A549 (cell line): ENCODE results near the gene MTHFD2. TPM values are rescaled to one million over a fixed set of nuclear protein-coding genes. Genes with fewer than 3 reads are reported as not detected.
A peak's percentile ranks its signal among the peaks of the same experiment; 100 is the strongest.

Experiments
- ATAC-seq, 2 experiments: fragments of 200-7000 bp in 1 of 2; fragments of >200 bp in 1 of 2; cut with Nextera tagmentation in 1 of 2; cut with Tn5 transposase in 1 of 2; 3 replicates each; pipeline versions ENCODE4 v1.8.0 to v1.9.1; 2018 to 2020; ENCODE audit warnings: mild to moderate bottlenecking in 1 of 2, moderate library complexity in 1 of 2
- CTCF ChIA-PET: fragments of 300-600 bp; sonication (Branson Sonifier 250); formaldehyde crosslinking; extraction: SDS; loops from one replicate; lab custom pipeline; 2021; ENCODE audit warnings: antibody characterized with exemption, inconsistent platforms; lab: Yijun Ruan, JAX
- POLR2A ChIA-PET: fragments of 350-600 bp; formaldehyde crosslinking; extraction: SDS; loops from one replicate; lab custom pipeline; 2021; ENCODE audit warnings: antibody characterized with exemption, inconsistent platforms; lab: Yijun Ruan, JAX
- DNase-seq, 2 experiments: peaks; one replicate each; pipeline versions ENCODE4 v3.0.0 to v3.0.0-alpha.2; 2011 to 2016; ENCODE audit warnings: low read depth in 1 of 2, low spot score in 1 of 2
- FAIRE-seq: peaks from 2 replicates; lab custom pipeline; 2011; peaks lifted over from hg19 to GRCh38; lab: Jason Lieb, UNC
- H3K27ac ChIP-seq, 2 experiments: fragments of >200 bp; sonication (Bioruptor Twin); formaldehyde crosslinking; 3 replicates each; pipeline ENCODE4 v1.5.1; 2016 to 2017
- H3K4me1 ChIP-seq: fragments of >200 bp; sonication (Bioruptor Twin); formaldehyde crosslinking; 3 replicates; pipeline ENCODE4 v1.6.1; 2016
- H3K4me2 ChIP-seq: fragments of >200 bp; sonication (Bioruptor Twin); formaldehyde crosslinking; 3 replicates; pipeline ENCODE4 v1.6.1; 2016
- H3K4me3 ChIP-seq: fragments of >200 bp; sonication (Bioruptor Twin); formaldehyde crosslinking; 3 replicates; pipeline ENCODE4 v1.5.1; 2016
- H3K9me3 ChIP-seq: fragments of >200 bp; sonication (Bioruptor Twin); formaldehyde crosslinking; 3 replicates; pipeline ENCODE4 v1.6.1; 2016
- CBX8 ChIP-seq: fragments of 200-600 bp; sonication (generic); IDR thresholded peaks from 2 replicates; pipeline ENCODE4 v1.6.1; 2016
- EP300 ChIP-seq, 2 experiments: fragments of >200 bp; sonication (Bioruptor Twin); formaldehyde crosslinking; IDR thresholded peaks; 2 replicates in 1 of 2; 3 replicates in 1 of 2; pipeline ENCODE4 v1.6.1; 2016 to 2017
- FOSB ChIP-seq: fragments of 250-450 bp; sonication (Bioruptor Pico); IDR thresholded peaks from 2 replicates; pipeline ENCODE4 v1.5.0; 2020; ENCODE audit warnings: mild to moderate bottlenecking, moderate library complexity
- FOSL2 ChIP-seq, 2 experiments: fragments of 450-650 bp in 1 of 2; fragments of >200 bp in 1 of 2; sonication (Bioruptor Twin) in 1 of 2; formaldehyde crosslinking; IDR thresholded peaks; 2 replicates each; pipeline versions ENCODE4 v1.5.0 to v1.6.1; 2016 to 2020; ENCODE audit warnings: mild to moderate bottlenecking in 1 of 2, moderate library complexity in 1 of 2
- GATA3 ChIP-seq: IDR thresholded peaks from 2 replicates; pipeline ENCODE4 v1.6.1; 2012; ENCODE audit warnings: borderline replicate concordance
- HOXA7 ChIP-seq: fragments of 250-450 bp; sonication (Bioruptor Pico); IDR thresholded peaks from 2 replicates; pipeline ENCODE4 v1.5.0; 2020; ENCODE audit warnings: mild to moderate bottlenecking, moderate library complexity
- HOXB5 ChIP-seq: fragments of 250-450 bp; sonication (Bioruptor Pico); IDR thresholded peaks from 2 replicates; pipeline ENCODE4 v1.5.0; 2020; ENCODE audit warnings: mild to moderate bottlenecking, moderate library complexity
- JUN ChIP-seq, 2 experiments: fragments of >200 bp; sonication (Bioruptor Twin); formaldehyde crosslinking; IDR thresholded peaks; 2 replicates in 1 of 2; 3 replicates in 1 of 2; pipeline ENCODE4 v1.6.1; 2016 to 2017
- JUNB ChIP-seq: fragments of >200 bp; sonication (Bioruptor Twin); formaldehyde crosslinking; IDR thresholded peaks from 2 replicates; pipeline ENCODE4 v1.6.1; 2016
- KDM5A ChIP-seq: fragments of 200-600 bp; sonication (generic); IDR thresholded peaks from 2 replicates; pipeline ENCODE4 v1.6.1; 2016; ENCODE audit warnings: antibody characterized with exemption, mild to moderate bottlenecking
- MAFK ChIP-seq: fragments of 450-650 bp; IDR thresholded peaks from 2 replicates; pipeline ENCODE4 v1.6.1; 2014; ENCODE audit not compliant: partially characterized antibody
- NFE2L2 ChIP-seq: fragments of 150-350 bp; conservative IDR thresholded peaks from 2 replicates; pipeline ENCODE4 v1.6.1; 2014; ENCODE audit warnings: low read length
- PHF8 ChIP-seq: fragments of 200-600 bp; sonication (generic); IDR thresholded peaks from 2 replicates; pipeline ENCODE4 v1.6.1; 2016; ENCODE audit warnings: low read depth, mild to moderate bottlenecking, antibody characterized with exemption, moderate library complexity, borderline replicate concordance
- POLR2A ChIP-seq: IDR thresholded peaks from 2 replicates; pipeline ENCODE4 v1.6.1; 2012; ENCODE audit warnings: mild to moderate bottlenecking, low read length
- RFX5 ChIP-seq: fragments of 450-650 bp; IDR thresholded peaks from 2 replicates; pipeline ENCODE4 v1.7.1; 2014; ENCODE audit warnings: antibody characterized with exemption, mild to moderate bottlenecking, moderate library complexity
- RNF2 ChIP-seq: fragments of 200-600 bp; sonication (generic); IDR thresholded peaks from 2 replicates; pipeline ENCODE4 v1.6.1; 2016; ENCODE audit warnings: low read depth, mild to moderate bottlenecking, antibody characterized with exemption, moderate library complexity, borderline replicate concordance
- SREBF2 ChIP-seq: fragments of 450-650 bp; IDR thresholded peaks from 2 replicates; pipeline ENCODE4 v1.6.1; 2014; ENCODE audit warnings: mild to moderate bottlenecking, moderate library complexity
- TP53 ChIP-seq: fragments of 250-450 bp; sonication (Bioruptor Pico); IDR thresholded peaks from 2 replicates; pipeline ENCODE4 v1.5.0; 2021; ENCODE audit warnings: mild to moderate bottlenecking, moderate library complexity
- ZNF302 ChIP-seq: fragments of 250-450 bp; sonication (Bioruptor Pico); IDR thresholded peaks from 2 replicates; pipeline ENCODE4 v1.9.0; 2021; ENCODE audit warnings: inconsistent platforms, mild to moderate bottlenecking, moderate library complexity
- WGBS: methylation state at CpG from one replicate; pipeline ENCODE4 v1.1.6; 2017; ENCODE audit errors: missing lambda C conversion rate; 5-methylcytosine and 5-hydroxymethylcytosine counted together
- polyA plus RNA-seq, 4 experiments: library from polyadenylated mRNA; depleted of rRNA in 3 of 4; stranded (reverse); fragments of >200 nt; fragmentation: RNase III in 1 of 4; extraction: RNeasy Plus Mini Kit Qiagen cat#74134 plus additional on column Dnase treatment in 1 of 4; gene quantifications; 2 replicates in 3 of 4; 3 replicates in 1 of 4; pipeline ENCODE4 v1.2.3, GENCODE V29; 2011 to 2017
- TF ChIP-seq, protein P1 (sequence below): IDR thresholded peaks from 2 replicates; pipeline ENCODE4 v1.6.1; 2012
- TF ChIP-seq, protein P2 (sequence below): fragments of >200 bp; sonication (Bioruptor Twin); formaldehyde crosslinking; IDR thresholded peaks from 3 replicates; pipeline ENCODE4 v1.5.1; 2016
- TF ChIP-seq, protein P3 (sequence below): fragments of 250-450 bp; sonication (Bioruptor Pico); IDR thresholded peaks from 2 replicates; pipeline ENCODE4 v1.5.0; 2020; ENCODE audit warnings: low read depth, mild to moderate bottlenecking, moderate library complexity
- TF ChIP-seq, protein P4 (sequence below): fragments of >200 bp; sonication (Bioruptor Twin); formaldehyde crosslinking; IDR thresholded peaks from 3 replicates; pipeline ENCODE4 v1.6.1; 2016

Gene MTHFD2
- polyA plus RNA-seq, 2 of the 4 experiments (the other 2 are of a cell fraction) = 149 to 608 TPM

DNA sequence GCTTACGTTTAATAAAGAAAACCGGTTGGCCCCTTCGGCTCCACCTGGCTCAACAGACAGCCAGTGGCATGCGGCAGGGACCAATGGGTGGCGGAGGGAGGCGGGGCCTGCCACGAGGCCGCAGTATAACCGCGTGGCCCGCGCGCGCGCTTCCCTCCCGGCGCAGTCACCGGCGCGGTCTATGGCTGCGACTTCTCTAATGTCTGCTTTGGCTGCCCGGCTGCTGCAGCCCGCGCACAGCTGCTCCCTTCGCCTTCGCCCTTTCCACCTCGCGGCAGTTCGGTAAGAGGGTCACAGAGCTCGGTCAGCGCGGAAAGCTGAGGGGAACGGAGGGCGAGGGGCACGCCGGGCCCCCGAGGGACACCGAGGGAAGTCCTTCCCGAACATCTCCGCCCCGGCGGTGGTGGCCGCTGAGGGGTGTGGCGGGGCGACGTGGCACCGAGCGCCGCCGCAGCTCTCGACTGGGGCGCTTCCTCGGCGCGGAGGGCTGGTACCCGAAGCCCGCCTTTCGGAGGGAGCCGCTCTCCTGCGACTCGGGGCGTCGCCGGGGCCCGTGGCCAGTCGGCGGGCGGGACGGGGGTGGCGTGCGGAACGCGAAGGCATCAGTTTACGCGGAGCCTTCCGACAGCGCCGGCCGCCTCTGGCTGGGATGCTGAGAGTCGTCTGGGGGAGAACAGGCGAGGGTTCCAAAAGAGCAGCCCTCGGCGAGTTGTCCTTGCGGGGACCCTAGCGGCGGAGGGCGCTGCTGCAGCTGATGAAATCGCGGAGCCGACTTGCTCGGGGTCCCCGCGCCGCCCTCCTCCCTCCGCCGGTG is at the start of gene MTHFD2 (continued):
- TF ChIP-seq GATA3 = 0 out of 2 replicates have a peak, but pooled peaks have one; percentile 29
- TF ChIP-seq CBX8 = no peak
- TF ChIP-seq, protein P1, sequence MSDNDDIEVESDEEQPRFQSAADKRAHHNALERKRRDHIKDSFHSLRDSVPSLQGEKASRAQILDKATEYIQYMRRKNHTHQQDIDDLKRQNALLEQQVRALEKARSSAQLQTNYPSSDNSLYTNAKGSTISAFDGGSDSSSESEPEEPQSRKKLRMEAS = peak; percentile 99
- peak in 1 of 2 experiments; percentile 13; a peak in 1 of 5 replicates for TF ChIP-seq EP300 (IDR thresholded peaks at IDR 0.05)
- TF ChIP-seq FOSB (CRISPR knock-in tag) = 0 out of 2 replicates have a peak, but pooled peaks have one; percentile 42
- TF ChIP-seq NFE2L2 = no peak
- TF ChIP-seq, protein P2, sequence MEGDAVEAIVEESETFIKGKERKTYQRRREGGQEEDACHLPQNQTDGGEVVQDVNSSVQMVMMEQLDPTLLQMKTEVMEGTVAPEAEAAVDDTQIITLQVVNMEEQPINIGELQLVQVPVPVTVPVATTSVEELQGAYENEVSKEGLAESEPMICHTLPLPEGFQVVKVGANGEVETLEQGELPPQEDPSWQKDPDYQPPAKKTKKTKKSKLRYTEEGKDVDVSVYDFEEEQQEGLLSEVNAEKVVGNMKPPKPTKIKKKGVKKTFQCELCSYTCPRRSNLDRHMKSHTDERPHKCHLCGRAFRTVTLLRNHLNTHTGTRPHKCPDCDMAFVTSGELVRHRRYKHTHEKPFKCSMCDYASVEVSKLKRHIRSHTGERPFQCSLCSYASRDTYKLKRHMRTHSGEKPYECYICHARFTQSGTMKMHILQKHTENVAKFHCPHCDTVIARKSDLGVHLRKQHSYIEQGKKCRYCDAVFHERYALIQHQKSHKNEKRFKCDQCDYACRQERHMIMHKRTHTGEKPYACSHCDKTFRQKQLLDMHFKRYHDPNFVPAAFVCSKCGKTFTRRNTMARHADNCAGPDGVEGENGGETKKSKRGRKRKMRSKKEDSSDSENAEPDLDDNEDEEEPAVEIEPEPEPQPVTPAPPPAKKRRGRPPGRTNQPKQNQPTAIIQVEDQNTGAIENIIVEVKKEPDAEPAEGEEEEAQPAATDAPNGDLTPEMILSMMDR = peak; percentile 54
- TF ChIP-seq PHF8 = peak; percentile 100
- TF ChIP-seq, protein P3, sequence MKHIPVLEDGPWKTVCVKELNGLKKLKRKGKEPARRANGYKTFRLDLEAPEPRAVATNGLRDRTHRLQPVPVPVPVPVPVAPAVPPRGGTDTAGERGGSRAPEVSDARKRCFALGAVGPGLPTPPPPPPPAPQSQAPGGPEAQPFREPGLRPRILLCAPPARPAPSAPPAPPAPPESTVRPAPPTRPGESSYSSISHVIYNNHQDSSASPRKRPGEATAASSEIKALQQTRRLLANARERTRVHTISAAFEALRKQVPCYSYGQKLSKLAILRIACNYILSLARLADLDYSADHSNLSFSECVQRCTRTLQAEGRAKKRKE (CRISPR knock-in tag) = no peak
- TF ChIP-seq, all 56 proteins: peak for 24

DNA sequence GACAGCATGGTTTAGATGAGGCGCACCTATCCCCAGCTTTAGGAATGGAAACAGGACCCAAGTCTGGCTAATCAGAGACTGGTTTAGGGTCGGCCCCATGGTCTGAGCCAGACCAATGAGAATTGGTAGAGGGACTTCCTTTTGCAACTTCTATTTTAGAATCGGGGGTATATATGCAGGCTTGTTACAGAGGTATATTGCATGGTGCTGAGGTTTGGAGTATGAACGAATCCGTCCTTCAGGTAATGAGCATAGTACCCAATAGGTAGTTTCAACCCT is 49.2 kb upstream of the MTHFD2 start:
- ChIA-PET POLR2A (interaction anchor here (0.6 kb wide), 1 partner anchor 29 kb away, joined by 4 read pairs; the partner anchor contains the start of gene MOB1A), CTCF (interaction anchor here (0.9 to 6.7 kb wide), 9 partner anchors 11 to 333 kb away, joined by 3 to 100 read pairs (median 8); partner anchors contain the start of genes MTHFD2 and STAMBP)
- Histone ChIP-seq H3K4me2 (no peak overlapping the region), H3K9me3 (no peaks in the 10 kb centered on the region), H3K4me3 (no peak overlapping the region), H3K4me1 (peaks cover 15% of the 10 kb centered on the region), H3K27ac (no peak overlapping the region)
- no peak for TF ChIP-seq JUN (IDR thresholded peaks at IDR 0.05)
- TF ChIP-seq JUNB = no peak
- TF ChIP-seq HOXB5 = no peak
- no peak for TF ChIP-seq HOXA7 (CRISPR knock-in tag)
- TF ChIP-seq RNF2 = no peak
- TF ChIP-seq PHF8 = no peak
- no peak for TF ChIP-seq TP53 (CRISPR knock-in tag)
- TF ChIP-seq RFX5 = no peak
- TF ChIP-seq FOSL2 (IDR thresholded peaks at IDR 0.05) = no peak
- no peak for TF ChIP-seq FOSL2 (CRISPR knock-in tag; IDR thresholded peaks at IDR 0.05)
- no peak for TF ChIP-seq FOSB (CRISPR knock-in tag)
- no peak for TF ChIP-seq EP300 (IDR thresholded peaks at IDR 0.05)
- TF ChIP-seq GATA3 = no peak
- TF ChIP-seq SREBF2 = no peak
- no peak for TF ChIP-seq ZNF302 (CRISPR knock-in tag)
- TF ChIP-seq, protein P4, sequence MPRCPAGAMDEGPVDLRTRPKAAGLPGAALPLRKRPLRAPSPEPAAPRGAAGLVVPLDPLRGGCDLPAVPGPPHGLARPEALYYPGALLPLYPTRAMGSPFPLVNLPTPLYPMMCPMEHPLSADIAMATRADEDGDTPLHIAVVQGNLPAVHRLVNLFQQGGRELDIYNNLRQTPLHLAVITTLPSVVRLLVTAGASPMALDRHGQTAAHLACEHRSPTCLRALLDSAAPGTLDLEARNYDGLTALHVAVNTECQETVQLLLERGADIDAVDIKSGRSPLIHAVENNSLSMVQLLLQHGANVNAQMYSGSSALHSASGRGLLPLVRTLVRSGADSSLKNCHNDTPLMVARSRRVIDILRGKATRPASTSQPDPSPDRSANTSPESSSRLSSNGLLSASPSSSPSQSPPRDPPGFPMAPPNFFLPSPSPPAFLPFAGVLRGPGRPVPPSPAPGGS = no peak
- TF ChIP-seq MAFK = no peak
- TF ChIP-seq KDM5A = no peak
- no peak for TF ChIP-seq POLR2A
- DNase-seq = no peak
- ATAC-seq = no peak
- FAIRE-seq = no peak
- 85% methylated on average over 5 of the region's 5 CpGs for WGBS
